ENCODE data around the gene CD274. TPM values are rescaled to one million over a fixed set of nuclear protein-coding genes. Genes with fewer than 3 reads are reported as not detected.

The CD274 gene
- total and polyA plus RNA-seq, 2 donors (not counting 3 experiments of a cell fraction or from before 2014, with no cell fraction given): 25.4 to 26.8 TPM

- FAIRE-seq (peak; percentile 24), DNase-seq (ENCODE audit: low read depth, low spot score) (no peak)
- TF ChIP-seq EZH2 (IDR thresholded peaks at IDR 0.05; ENCODE audit: borderline replicate concordance, low read depth, low read length, severe bottlenecking): no peak
- peak; percentile 30 for TF ChIP-seq FOS (IDR thresholded peaks at IDR 0.05; ENCODE audit: borderline replicate concordance, insufficient read depth, low read length)
- Histone ChIP-seq H3K4me2 (ENCODE audit: insufficient read depth, low read length) (no peak overlapping the region), H3K4me1 (ENCODE audit: control insufficient read depth, extremely low read depth, insufficient read depth, low read length) (no peaks in the 10 kb centered on the region), H3K4me3 (replicated peaks in 1 of 3; ENCODE audit: insufficient read depth in 1 of 3, low read depth in 1 of 3, low read length in 3 of 3) (no peak overlapping the region), H3K79me2 (ENCODE audit: control insufficient read depth, insufficient read depth, low read length) (no peaks in the 10 kb centered on the region), H3K27ac (ENCODE audit: insufficient read depth, low read depth, low read length) (no peak overlapping the region), H2AFZ (ENCODE audit: low read depth, low read length) (no peak overlapping the region), H3K36me3 (ENCODE audit: control insufficient read depth in 2 of 2, extremely low read depth in 1 of 2, insufficient read depth in 2 of 2, low read length in 2 of 2) (no peaks in the 10 kb centered on the region), H3K27me3 (ENCODE audit: control insufficient read depth in 2 of 2, insufficient read depth in 2 of 2, low read length in 2 of 2) (no peaks in the 10 kb centered on the region), H4K20me1 (replicated peaks; ENCODE audit: control insufficient read depth, extremely low read depth, insufficient read depth, low read length) (no peaks in the 10 kb centered on the region), H3K9me3 (replicated peaks; ENCODE audit: control insufficient read depth, insufficient read depth, low read length) (no peaks in the 10 kb centered on the region), H3K9ac (replicated peaks; ENCODE audit: extremely low read depth, insufficient read depth, low read length) (no peak overlapping the region), H3K9me1 (replicated peaks; ENCODE audit: control insufficient read depth, extremely low read depth, insufficient read depth, low read length) (no peaks in the 10 kb centered on the region)
- POLR2A ChIA-PET: no interaction called here
- BruUV-seq (replicated peaks): no TSS peak
- dilution Hi-C loops (cut with MboI; ENCODE audit: extremely low pct_ligation_motif_present, low sequenced_read_pairs): loop anchor here (25.0 kb wide), 1 partner anchor 242 kb away; the partner anchor contains the start of gene INSL6
- intact Hi-C loops (cut with micrococcal nuclease): loop anchor here (1.0 kb wide), 1 partner anchor 37 kb away; no protein-coding TSS in a partner anchor
- CTCF ChIA-PET: interaction anchor here (0.9 to 6.5 kb wide), 5 partner anchors 160 to 669 kb away, joined by 3 to 151 read pairs (median 3); partner anchors contain the start of gene INSL6
Observed at GRCh38 chr9:5428794-5429528, 21.4 kb upstream of the CD274 start.

- intact Hi-C loops (cut with micrococcal nuclease) (loop anchor here (1.0 kb wide), 1 partner anchor 36 kb away; no protein-coding TSS in a partner anchor), dilution Hi-C loops (cut with MboI; ENCODE audit: extremely low pct_ligation_motif_present, low sequenced_read_pairs) (loop anchor here (25.0 kb wide), 1 partner anchor 243 kb away; the partner anchor contains the start of gene INSL6)
- no peaks in the 10 kb centered on the region for H3K4me1 ChIP-seq (ENCODE audit: control insufficient read depth, extremely low read depth, insufficient read depth, low read length)
- H3K27me3 ChIP-seq (ENCODE audit: control insufficient read depth in 2 of 2, insufficient read depth in 2 of 2, low read length in 2 of 2): no peaks in the 10 kb centered on the region
- H3K9me1 ChIP-seq (replicated peaks; ENCODE audit: control insufficient read depth, extremely low read depth, insufficient read depth, low read length): no peaks in the 10 kb centered on the region
- no peaks in the 10 kb centered on the region for H4K20me1 ChIP-seq (replicated peaks; ENCODE audit: control insufficient read depth, extremely low read depth, insufficient read depth, low read length)
- TF ChIP-seq MYC (IDR thresholded peaks at IDR 0.05; ENCODE audit: low read depth, low read length) (no peak), POLR2AphosphoS5 (IDR thresholded peaks at IDR 0.05; ENCODE audit: insufficient read depth, low read depth, low read length) (no peak), MAX (IDR thresholded peaks at IDR 0.05; ENCODE audit: insufficient read depth, insufficient read length) (no peak), CTCF (IDR thresholded peaks at IDR 0.05; ENCODE audit: extremely low read depth in 1 of 2, insufficient read depth in 1 of 2, low read depth in 1 of 2, low read length in 2 of 2) (no peak), JUN (IDR thresholded peaks at IDR 0.05; ENCODE audit: borderline replicate concordance, insufficient read depth, insufficient read length, low read depth) (no peak), GATA2 (IDR thresholded peaks at IDR 0.05; ENCODE audit: insufficient read depth, insufficient read length, low read depth, low read length) (no peak), POLR2A (IDR thresholded peaks at IDR 0.05; ENCODE audit: low read depth, low read length) (no peak), EZH2 (IDR thresholded peaks at IDR 0.05; ENCODE audit: borderline replicate concordance, low read depth, low read length, severe bottlenecking) (no peak), FOS (IDR thresholded peaks at IDR 0.05; ENCODE audit: borderline replicate concordance, insufficient read depth, low read length) (no peak)
- H3K27ac ChIP-seq (ENCODE audit: insufficient read depth, low read depth, low read length): no peak overlapping the region
- no peaks in the 10 kb centered on the region for H3K79me2 ChIP-seq (ENCODE audit: control insufficient read depth, insufficient read depth, low read length)
- H3K9me3 ChIP-seq (replicated peaks; ENCODE audit: control insufficient read depth, insufficient read depth, low read length): no peaks in the 10 kb centered on the region
- no peaks in the 10 kb centered on the region for H3K36me3 ChIP-seq (ENCODE audit: control insufficient read depth in 2 of 2, extremely low read depth in 1 of 2, insufficient read depth in 2 of 2, low read length in 2 of 2)
- H2AFZ ChIP-seq (ENCODE audit: low read depth, low read length): no peak overlapping the region
- H3K4me2 ChIP-seq (ENCODE audit: insufficient read depth, low read length): no peak overlapping the region
- peak; percentile 21 for FAIRE-seq
- H3K9ac ChIP-seq (replicated peaks; ENCODE audit: extremely low read depth, insufficient read depth, low read length): no peak overlapping the region
- no TSS peak for BruUV-seq (replicated peaks)
- H3K4me3 ChIP-seq (replicated peaks in 1 of 3; ENCODE audit: insufficient read depth in 1 of 3, low read depth in 1 of 3, low read length in 3 of 3): no peak overlapping the region
- CTCF ChIA-PET: interaction anchor here (0.9 to 6.5 kb wide), 6 partner anchors 11 to 243 kb away, joined by 3 to 151 read pairs (median 3); partner anchors contain the start of gene INSL6
- POLR2A ChIA-PET: no interaction called here
- no peak for DNase-seq (ENCODE audit: low read depth, low spot score)
Observed at GRCh38 chr9:5429873-5430564, 20.3 kb upstream of the CD274 start.

Measured in endothelial cell of umbilical vein (primary cell).